ENCODE results near the gene ANGPTL4. TPM values are rescaled to one million over a fixed set of nuclear protein-coding genes. Genes with fewer than 3 reads are reported as not detected.

Gene ANGPTL4
- total and polyA plus RNA-seq, 2 of the 13 experiments (the other 11 are each of a cell fraction or from before 2014, with no cell fraction given): 0.80 to 21.7 TPM

DNA sequence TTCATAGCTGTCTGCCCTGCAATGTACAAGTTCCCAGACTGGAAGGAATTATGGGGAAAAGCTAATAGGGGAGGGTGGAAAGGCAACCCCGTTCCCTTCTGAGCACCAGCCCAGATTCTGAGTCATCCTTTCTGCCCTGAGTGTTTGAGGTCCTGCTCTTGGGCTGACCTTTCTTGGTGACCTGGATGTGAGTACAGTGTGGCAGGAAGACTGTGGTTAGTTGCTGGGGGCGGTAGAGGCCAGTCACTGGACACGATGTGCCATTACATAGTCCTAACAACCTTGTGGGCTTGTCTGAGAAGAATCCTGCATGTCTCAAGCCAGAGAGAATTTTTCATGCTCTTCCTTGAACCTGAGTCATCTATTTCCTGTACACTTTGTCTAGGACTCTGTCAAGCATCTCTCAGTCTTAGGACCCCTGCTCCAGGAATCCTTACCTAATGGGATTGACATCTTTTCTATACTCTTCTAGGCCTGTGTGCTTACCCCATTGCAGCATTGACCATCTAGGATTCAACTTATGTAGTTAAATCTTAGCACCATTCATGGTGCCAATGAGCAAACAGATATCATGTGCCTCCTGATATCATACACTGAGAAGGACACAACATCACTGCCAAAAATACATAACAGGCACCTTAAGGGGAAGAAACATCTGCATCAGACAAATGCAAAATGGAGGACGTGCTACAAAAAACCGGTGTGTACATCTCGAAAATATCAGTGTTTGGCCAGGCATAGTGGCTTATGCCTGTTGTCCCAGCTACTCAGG, 8.1 kb upstream of the ANGPTL4 start (continued):
- TF ChIP-seq, protein P1, sequence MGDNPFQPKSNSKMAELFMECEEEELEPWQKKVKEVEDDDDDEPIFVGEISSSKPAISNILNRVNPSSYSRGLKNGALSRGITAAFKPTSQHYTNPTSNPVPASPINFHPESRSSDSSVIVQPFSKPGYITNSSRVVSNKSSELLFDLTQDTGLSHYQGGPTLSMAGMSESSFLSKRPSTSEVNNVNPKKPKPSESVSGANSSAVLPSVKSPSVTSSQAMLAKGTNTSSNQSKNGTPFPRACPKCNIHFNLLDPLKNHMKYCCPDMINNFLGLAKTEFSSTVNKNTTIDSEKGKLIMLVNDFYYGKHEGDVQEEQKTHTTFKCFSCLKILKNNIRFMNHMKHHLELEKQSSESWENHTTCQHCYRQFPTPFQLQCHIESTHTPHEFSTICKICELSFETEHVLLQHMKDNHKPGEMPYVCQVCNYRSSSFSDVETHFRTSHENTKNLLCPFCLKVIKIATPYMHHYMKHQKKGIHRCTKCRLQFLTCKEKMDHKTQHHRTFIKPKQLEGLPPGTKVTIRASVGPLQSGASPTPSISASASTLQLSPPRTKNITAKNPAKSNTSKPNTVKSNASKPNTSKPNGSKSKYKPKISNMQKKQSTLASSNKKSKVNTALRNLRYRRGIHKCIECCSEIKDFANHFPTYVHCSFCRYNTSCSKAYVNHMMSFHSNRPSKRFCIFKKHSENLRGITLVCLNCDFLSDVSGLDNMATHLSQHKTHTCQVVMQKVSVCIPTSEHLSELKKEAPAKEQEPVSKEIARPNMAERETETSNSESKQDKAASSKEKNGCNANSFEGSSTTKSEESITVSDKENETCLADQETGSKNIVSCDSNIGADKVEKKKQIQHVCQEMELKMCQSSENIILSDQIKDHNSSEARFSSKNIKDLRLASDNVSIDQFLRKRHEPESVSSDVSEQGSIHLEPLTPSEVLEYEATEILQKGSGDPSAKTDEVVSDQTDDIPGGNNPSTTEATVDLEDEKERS (CRISPR knock-in tag; IDR thresholded peaks at IDR 0.05): peak; percentile 32; the same call in 1 of the 2 replicates
- TF ChIP-seq DNMT3B (CRISPR knock-in tag; conservative IDR thresholded peaks at IDR 0.05) (0 out of 2 replicates have a peak, but pooled peaks have one; percentile 25), FOXJ3 (CRISPR knock-in tag; IDR thresholded peaks at IDR 0.05; ENCODE audit: borderline replicate concordance) (no peak), SOX5 (CRISPR knock-in tag; IDR thresholded peaks at IDR 0.05; ENCODE audit: borderline replicate concordance) (peak; percentile 73; the same call in 1 of the 2 replicates), KDM2A (CRISPR knock-in tag; IDR thresholded peaks at IDR 0.05; ENCODE audit: borderline replicate concordance, low read depth) (0 out of 2 replicates have a peak, but pooled peaks have one; percentile 30), ZMYM4 (CRISPR knock-in tag; IDR thresholded peaks at IDR 0.05) (no peak), IRX3 (CRISPR knock-in tag; IDR thresholded peaks at IDR 0.05; ENCODE audit: borderline replicate concordance, low read depth) (no peak), NFKBIZ (CRISPR knock-in tag; IDR thresholded peaks at IDR 0.05) (0 out of 2 replicates have a peak, but pooled peaks have one; percentile 25), ATAD3A (CRISPR knock-in tag; IDR thresholded peaks at IDR 0.05) (no peak), PHB2 (IDR thresholded peaks at IDR 0.05; ENCODE audit: partially characterized antibody) (no peak), FOXA3 (CRISPR knock-in tag; IDR thresholded peaks at IDR 0.05) (peak; percentile 68), RARG (CRISPR knock-in tag; IDR thresholded peaks at IDR 0.05; ENCODE audit: low read depth) (no peak), SSRP1 (CRISPR knock-in tag; IDR thresholded peaks at IDR 0.05) (peak; percentile 83; the same call in 1 of the 2 replicates), CBX1 (IDR thresholded peaks at IDR 0.05; ENCODE audit: low read depth) (no peak), MYC (CRISPR knock-in tag; IDR thresholded peaks at IDR 0.05; ENCODE audit: borderline replicate concordance) (no peak), RELA (CRISPR knock-in tag; IDR thresholded peaks at IDR 0.05) (no peak), FOXK1 (CRISPR knock-in tag; IDR thresholded peaks at IDR 0.05; ENCODE audit: borderline replicate concordance, low read depth) (0 out of 2 replicates have a peak, but pooled peaks have one; percentile 27)
- TF ChIP-seq, protein P2, sequence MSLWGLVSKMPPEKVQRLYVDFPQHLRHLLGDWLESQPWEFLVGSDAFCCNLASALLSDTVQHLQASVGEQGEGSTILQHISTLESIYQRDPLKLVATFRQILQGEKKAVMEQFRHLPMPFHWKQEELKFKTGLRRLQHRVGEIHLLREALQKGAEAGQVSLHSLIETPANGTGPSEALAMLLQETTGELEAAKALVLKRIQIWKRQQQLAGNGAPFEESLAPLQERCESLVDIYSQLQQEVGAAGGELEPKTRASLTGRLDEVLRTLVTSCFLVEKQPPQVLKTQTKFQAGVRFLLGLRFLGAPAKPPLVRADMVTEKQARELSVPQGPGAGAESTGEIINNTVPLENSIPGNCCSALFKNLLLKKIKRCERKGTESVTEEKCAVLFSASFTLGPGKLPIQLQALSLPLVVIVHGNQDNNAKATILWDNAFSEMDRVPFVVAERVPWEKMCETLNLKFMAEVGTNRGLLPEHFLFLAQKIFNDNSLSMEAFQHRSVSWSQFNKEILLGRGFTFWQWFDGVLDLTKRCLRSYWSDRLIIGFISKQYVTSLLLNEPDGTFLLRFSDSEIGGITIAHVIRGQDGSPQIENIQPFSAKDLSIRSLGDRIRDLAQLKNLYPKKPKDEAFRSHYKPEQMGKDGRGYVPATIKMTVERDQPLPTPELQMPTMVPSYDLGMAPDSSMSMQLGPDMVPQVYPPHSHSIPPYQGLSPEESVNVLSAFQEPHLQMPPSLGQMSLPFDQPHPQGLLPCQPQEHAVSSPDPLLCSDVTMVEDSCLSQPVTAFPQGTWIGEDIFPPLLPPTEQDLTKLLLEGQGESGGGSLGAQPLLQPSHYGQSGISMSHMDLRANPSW (CRISPR knock-in tag; IDR thresholded peaks at IDR 0.05; ENCODE audit: borderline replicate concordance): no peak
- TF ChIP-seq, protein P3, sequence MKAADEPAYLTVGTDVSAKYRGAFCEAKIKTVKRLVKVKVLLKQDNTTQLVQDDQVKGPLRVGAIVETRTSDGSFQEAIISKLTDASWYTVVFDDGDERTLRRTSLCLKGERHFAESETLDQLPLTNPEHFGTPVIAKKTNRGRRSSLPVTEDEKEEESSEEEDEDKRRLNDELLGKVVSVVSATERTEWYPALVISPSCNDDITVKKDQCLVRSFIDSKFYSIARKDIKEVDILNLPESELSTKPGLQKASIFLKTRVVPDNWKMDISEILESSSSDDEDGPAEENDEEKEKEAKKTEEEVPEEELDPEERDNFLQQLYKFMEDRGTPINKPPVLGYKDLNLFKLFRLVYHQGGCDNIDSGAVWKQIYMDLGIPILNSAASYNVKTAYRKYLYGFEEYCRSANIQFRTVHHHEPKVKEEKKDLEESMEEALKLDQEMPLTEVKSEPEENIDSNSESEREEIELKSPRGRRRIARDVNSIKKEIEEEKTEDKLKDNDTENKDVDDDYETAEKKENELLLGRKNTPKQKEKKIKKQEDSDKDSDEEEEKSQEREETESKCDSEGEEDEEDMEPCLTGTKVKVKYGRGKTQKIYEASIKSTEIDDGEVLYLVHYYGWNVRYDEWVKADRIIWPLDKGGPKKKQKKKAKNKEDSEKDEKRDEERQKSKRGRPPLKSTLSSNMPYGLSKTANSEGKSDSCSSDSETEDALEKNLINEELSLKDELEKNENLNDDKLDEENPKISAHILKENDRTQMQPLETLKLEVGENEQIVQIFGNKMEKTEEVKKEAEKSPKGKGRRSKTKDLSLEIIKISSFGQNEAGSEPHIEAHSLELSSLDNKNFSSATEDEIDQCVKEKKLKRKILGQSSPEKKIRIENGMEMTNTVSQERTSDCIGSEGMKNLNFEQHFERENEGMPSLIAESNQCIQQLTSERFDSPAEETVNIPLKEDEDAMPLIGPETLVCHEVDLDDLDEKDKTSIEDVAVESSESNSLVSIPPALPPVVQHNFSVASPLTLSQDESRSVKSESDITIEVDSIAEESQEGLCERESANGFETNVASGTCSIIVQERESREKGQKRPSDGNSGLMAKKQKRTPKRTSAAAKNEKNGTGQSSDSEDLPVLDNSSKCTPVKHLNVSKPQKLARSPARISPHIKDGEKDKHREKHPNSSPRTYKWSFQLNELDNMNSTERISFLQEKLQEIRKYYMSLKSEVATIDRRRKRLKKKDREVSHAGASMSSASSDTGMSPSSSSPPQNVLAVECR (CRISPR knock-in tag; IDR thresholded peaks at IDR 0.05; ENCODE audit: borderline replicate concordance): peak; percentile 14; the same call in 1 of the 2 replicates
